Upper lobe of left lung (tissue), 4 donors: ENCODE results near the gene CNTLN.

Experiments used
- POLR2AphosphoS5 ChIP-seq, 2 donors: sonication (generic); formaldehyde crosslinking; IDR thresholded peaks; one replicate each; pipeline ENCODE4 v1.5.1; 2017; ENCODE audit warnings: antibody characterized with exemption in 2 of 2
- TF ChIP-seq, protein P1 (sequence below), 6 experiments: fragments of 450-650 bp in 4 of 6; fragments of 200-600 bp in 2 of 6; sonication (generic) in 2 of 6; IDR thresholded peaks; one replicate each; pipeline ENCODE4 v1.5.1; 2016 to 2019; ENCODE audit warnings: antibody characterized with exemption in 6 of 6

DNA sequence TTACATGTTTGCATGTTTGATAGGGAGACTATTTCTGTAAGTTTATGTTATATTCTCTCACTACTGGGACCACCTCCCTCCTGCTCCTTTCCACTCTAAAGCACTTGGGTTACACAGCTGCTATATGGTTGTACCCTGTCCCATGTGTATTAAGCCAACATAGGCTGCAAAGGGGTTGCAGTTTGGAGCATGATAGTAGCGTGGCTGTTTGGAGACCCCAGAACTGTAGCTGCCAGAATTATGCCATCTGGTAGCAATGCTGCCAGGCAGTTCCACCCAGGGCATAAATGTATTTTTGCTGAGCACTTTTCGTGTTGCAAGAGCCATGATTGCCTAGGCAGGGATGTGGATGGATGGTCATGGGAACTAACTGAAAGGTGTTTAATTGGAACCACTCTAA lies 81.8 kb downstream of the CNTLN start:
- TF ChIP-seq, protein P1, sequence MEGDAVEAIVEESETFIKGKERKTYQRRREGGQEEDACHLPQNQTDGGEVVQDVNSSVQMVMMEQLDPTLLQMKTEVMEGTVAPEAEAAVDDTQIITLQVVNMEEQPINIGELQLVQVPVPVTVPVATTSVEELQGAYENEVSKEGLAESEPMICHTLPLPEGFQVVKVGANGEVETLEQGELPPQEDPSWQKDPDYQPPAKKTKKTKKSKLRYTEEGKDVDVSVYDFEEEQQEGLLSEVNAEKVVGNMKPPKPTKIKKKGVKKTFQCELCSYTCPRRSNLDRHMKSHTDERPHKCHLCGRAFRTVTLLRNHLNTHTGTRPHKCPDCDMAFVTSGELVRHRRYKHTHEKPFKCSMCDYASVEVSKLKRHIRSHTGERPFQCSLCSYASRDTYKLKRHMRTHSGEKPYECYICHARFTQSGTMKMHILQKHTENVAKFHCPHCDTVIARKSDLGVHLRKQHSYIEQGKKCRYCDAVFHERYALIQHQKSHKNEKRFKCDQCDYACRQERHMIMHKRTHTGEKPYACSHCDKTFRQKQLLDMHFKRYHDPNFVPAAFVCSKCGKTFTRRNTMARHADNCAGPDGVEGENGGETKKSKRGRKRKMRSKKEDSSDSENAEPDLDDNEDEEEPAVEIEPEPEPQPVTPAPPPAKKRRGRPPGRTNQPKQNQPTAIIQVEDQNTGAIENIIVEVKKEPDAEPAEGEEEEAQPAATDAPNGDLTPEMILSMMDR (IDR thresholded peaks at IDR 0.05): no peak
- TF ChIP-seq POLR2AphosphoS5 (IDR thresholded peaks at IDR 0.05): no peak
